Stimulated activated CD4-positive, alpha-beta T cell treated with anti-CD3 and anti-CD28 coated beads, TNF-alpha, amount 100 ng/mL, for 48 hours (primary cell): Measurements from ENCODE around the gene BAIAP2L1.

ENCODE experiments used
- DNase-seq, 3 donors: peaks; one replicate each; pipeline ENCODE4 v3.0.0-alpha.2; 2020; ENCODE audit warnings: low read depth in 3 of 3

BAIAP2L1 gene

GRCh38 chr7:98278936-98279335 lies 122.0 kb downstream of the BAIAP2L1 start:
- no peak for DNase-seq

- DNase-seq: no peak
These were observed 122.5 kb downstream of the BAIAP2L1 start for GRCh38 chr7:98278408-98278807.

GRCh38 chr7:98276241-98276761 lies 124.6 kb downstream of the BAIAP2L1 start:
- no peak for DNase-seq

GRCh38 chr7:98267303-98267702 lies 133.6 kb downstream of the BAIAP2L1 start:
- no peak for DNase-seq

- DNase-seq: no peak
These were observed 134.1 kb downstream of the BAIAP2L1 start for GRCh38 chr7:98266840-98267239.

- no peak for DNase-seq
These were observed 135.0 kb downstream of the BAIAP2L1 start for GRCh38 chr7:98265841-98266271.

- no peak for DNase-seq
These were observed 143.2 kb downstream of the BAIAP2L1 start for GRCh38 chr7:98257701-98258100.

- no peak for DNase-seq
These were observed 144.5 kb downstream of the BAIAP2L1 start for GRCh38 chr7:98256431-98256830.

GRCh38 chr7:98254951-98255610 lies 145.8 kb downstream of the BAIAP2L1 start:
- DNase-seq: no peak

GRCh38 chr7:98254516-98254915 lies 146.4 kb downstream of the BAIAP2L1 start:
- no peak for DNase-seq

- no peak for DNase-seq
These were observed 148.3 kb downstream of the BAIAP2L1 start for GRCh38 chr7:98252425-98253054.

GRCh38 chr7:98251601-98252424 lies 149.1 kb downstream of the BAIAP2L1 start, which contains the start of gene TECPR1:
Gene TECPR1 (minus strand): TSS chr7:98252232. CDS start chr7:98246146, 6,086 bp downstream.
- DNase-seq: peak; percentile 67 to 86 (median 74)

GRCh38 chr7:98251231-98251600 lies 149.7 kb downstream of the BAIAP2L1 start:
- no peak for DNase-seq

GRCh38 chr7:98250789-98251188 lies 150.1 kb downstream of the BAIAP2L1 start:
- DNase-seq: peak in 1 of 3 donors; percentile 28

- no peak for DNase-seq
These were observed 151.8 kb downstream of the BAIAP2L1 start for GRCh38 chr7:98249106-98249505.

GRCh38 chr7:98248156-98248555 lies 152.7 kb downstream of the BAIAP2L1 start:
- DNase-seq: no peak

GRCh38 chr7:98244871-98245270 lies 156.0 kb downstream of the BAIAP2L1 start:
- DNase-seq: no peak

- no peak for DNase-seq
These were observed 158.0 kb downstream of the BAIAP2L1 start for GRCh38 chr7:98242934-98243333.

GRCh38 chr7:98242342-98242741 lies 158.5 kb downstream of the BAIAP2L1 start:
- DNase-seq: no peak

GRCh38 chr7:98241674-98242241 lies 159.1 kb downstream of the BAIAP2L1 start:
- no peak for DNase-seq
